ENCODE data around the gene NLGN2.

The NLGN2 gene

DNA sequence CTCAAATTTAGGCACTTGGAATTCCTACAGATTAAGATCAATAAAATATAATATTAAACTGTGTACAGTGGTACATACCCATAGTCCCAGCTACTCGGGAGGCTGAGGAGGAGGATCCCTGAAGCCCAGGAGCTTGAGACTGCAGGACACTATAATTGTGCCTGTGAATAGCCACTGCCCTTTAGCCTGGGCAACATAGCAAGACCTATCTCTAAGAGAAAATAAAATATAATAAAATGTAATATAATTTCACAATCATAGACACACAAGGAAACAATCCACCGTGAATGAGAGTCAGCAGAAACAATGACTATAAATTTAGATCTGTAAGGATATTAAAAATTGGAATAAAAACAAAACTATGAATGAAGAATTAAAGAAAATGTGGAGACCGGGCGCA lies 36.8 kb upstream of the NLGN2 start:
- Histone ChIP-seq H3K4me1 (ENCODE audit: insufficient read depth, low read length, severe bottlenecking) (no peaks in the 10 kb centered on the region), H3K27me3 (ENCODE audit: insufficient read depth, low read length) (no peaks in the 10 kb centered on the region), H3K9me2 (ENCODE audit: low read depth, low read length) (no peaks in the 10 kb centered on the region), H3K4me3 (ENCODE audit: low read depth, low read length, poor library complexity, severe bottlenecking) (no peak overlapping the region), H3F3A (ENCODE audit: insufficient read depth, low read length) (no peaks in the 10 kb centered on the region), H4K20me1 (ENCODE audit: insufficient read depth, low read length) (no peaks in the 10 kb centered on the region), H2AFZ (ENCODE audit: low read length) (no peak overlapping the region), H3K9ac (ENCODE audit: low read length) (no peak overlapping the region), H3K9me3 (ENCODE audit: low read length) (no peaks in the 10 kb centered on the region), H3K36me3 (ENCODE audit: insufficient read depth, low read length) (no peaks in the 10 kb centered on the region), H3K79me2 (ENCODE audit: insufficient read depth, low read length) (no peaks in the 10 kb centered on the region), H3K27ac (ENCODE audit: low read depth, low read length, poor library complexity, severe bottlenecking) (no peak overlapping the region), H3K4me2 (ENCODE audit: low read length) (no peak overlapping the region)
- no peak for TF ChIP-seq EZH2 (IDR thresholded peaks at IDR 0.05; ENCODE audit: borderline replicate concordance, low read length)
- TF ChIP-seq, protein P1, sequence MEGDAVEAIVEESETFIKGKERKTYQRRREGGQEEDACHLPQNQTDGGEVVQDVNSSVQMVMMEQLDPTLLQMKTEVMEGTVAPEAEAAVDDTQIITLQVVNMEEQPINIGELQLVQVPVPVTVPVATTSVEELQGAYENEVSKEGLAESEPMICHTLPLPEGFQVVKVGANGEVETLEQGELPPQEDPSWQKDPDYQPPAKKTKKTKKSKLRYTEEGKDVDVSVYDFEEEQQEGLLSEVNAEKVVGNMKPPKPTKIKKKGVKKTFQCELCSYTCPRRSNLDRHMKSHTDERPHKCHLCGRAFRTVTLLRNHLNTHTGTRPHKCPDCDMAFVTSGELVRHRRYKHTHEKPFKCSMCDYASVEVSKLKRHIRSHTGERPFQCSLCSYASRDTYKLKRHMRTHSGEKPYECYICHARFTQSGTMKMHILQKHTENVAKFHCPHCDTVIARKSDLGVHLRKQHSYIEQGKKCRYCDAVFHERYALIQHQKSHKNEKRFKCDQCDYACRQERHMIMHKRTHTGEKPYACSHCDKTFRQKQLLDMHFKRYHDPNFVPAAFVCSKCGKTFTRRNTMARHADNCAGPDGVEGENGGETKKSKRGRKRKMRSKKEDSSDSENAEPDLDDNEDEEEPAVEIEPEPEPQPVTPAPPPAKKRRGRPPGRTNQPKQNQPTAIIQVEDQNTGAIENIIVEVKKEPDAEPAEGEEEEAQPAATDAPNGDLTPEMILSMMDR (IDR thresholded peaks at IDR 0.05; ENCODE audit: low read length) = no peak

DNA sequence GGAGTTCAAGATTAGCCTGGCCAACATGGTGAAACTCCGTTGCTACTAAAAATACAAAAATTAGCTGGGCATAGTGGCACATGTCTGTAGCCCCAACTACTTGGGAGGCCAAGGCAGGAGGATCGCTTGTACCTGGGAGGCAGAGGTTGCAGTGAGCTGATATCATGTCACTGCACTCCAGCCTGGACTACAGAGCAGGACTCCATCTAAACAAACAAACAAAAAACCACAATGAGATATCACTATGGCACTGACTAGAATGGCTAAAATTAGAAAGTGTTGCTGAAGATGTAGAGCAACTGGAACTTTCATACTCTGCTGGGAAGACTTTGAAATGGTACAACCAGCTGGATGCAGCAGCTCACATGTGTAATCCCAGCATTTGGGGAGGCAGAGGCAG lies 33.3 kb upstream of the NLGN2 start:
- no peak overlapping the region for H2AFZ ChIP-seq (ENCODE audit: low read length)
- H3K4me2 ChIP-seq (ENCODE audit: low read length) = no peak overlapping the region
- H3K36me3 ChIP-seq (ENCODE audit: insufficient read depth, low read length) = no peaks in the 10 kb centered on the region
- no peaks in the 10 kb centered on the region for H3K9me2 ChIP-seq (ENCODE audit: low read depth, low read length)
- no peaks in the 10 kb centered on the region for H4K20me1 ChIP-seq (ENCODE audit: insufficient read depth, low read length)
- no peak overlapping the region for H3K9ac ChIP-seq (ENCODE audit: low read length)
- no peak overlapping the region for H3K4me3 ChIP-seq (ENCODE audit: low read depth, low read length, poor library complexity, severe bottlenecking)
- no peak overlapping the region for H3K27ac ChIP-seq (ENCODE audit: low read depth, low read length, poor library complexity, severe bottlenecking)
- peaks cover 3% of the 10 kb centered on the region for H3K9me3 ChIP-seq (ENCODE audit: low read length)
- H3K27me3 ChIP-seq (ENCODE audit: insufficient read depth, low read length) = no peaks in the 10 kb centered on the region; the same call in 1 of the 2 replicates
- H3K4me1 ChIP-seq (ENCODE audit: insufficient read depth, low read length, severe bottlenecking) = no peaks in the 10 kb centered on the region
- no peaks in the 10 kb centered on the region for H3K79me2 ChIP-seq (ENCODE audit: insufficient read depth, low read length)
- TF ChIP-seq EZH2 (IDR thresholded peaks at IDR 0.05; ENCODE audit: borderline replicate concordance, low read length) = no peak
- TF ChIP-seq, protein P1 (IDR thresholded peaks at IDR 0.05; ENCODE audit: low read length) = no peak
- no peaks in the 10 kb centered on the region for H3F3A ChIP-seq (ENCODE audit: insufficient read depth, low read length)

DNA sequence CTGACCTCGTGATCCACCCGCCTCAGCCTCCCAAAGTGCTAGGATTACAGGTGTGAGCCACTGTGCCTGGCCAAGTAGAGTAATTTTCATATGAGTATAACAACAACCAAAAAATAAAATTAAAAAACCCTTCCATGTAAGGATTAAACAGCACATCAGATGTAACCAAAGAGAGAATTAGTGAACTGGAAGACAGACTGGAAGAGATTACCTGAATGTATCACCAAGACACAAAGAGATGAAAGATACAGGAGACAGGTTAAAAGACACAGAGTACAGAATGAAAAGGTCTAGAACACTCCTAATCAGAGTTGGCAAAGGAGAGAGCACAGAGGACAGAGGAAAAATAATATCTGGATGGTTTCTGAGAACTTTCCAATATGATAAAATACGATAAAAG lies 28.5 kb upstream of the NLGN2 start:
- H3K9me2 ChIP-seq (ENCODE audit: low read depth, low read length) = no peaks in the 10 kb centered on the region
- H3K36me3 ChIP-seq (ENCODE audit: insufficient read depth, low read length) = no peaks in the 10 kb centered on the region
- H2AFZ ChIP-seq (ENCODE audit: low read length) = no peak overlapping the region
- H3K79me2 ChIP-seq (ENCODE audit: insufficient read depth, low read length) = no peaks in the 10 kb centered on the region
- H3K27me3 ChIP-seq (ENCODE audit: insufficient read depth, low read length) = peaks cover 8% of the 10 kb centered on the region; the same call in 1 of the 2 replicates
- peaks cover 8% of the 10 kb centered on the region for H3K4me1 ChIP-seq (ENCODE audit: insufficient read depth, low read length, severe bottlenecking)
- no peak overlapping the region for H3K9ac ChIP-seq (ENCODE audit: low read length)
- no peak for TF ChIP-seq EZH2 (IDR thresholded peaks at IDR 0.05; ENCODE audit: borderline replicate concordance, low read length)
- TF ChIP-seq, protein P1 (IDR thresholded peaks at IDR 0.05; ENCODE audit: low read length) = no peak
- no peak overlapping the region for H3K4me2 ChIP-seq (ENCODE audit: low read length)
- H3K9me3 ChIP-seq (ENCODE audit: low read length) = peaks cover 9% of the 10 kb centered on the region
- no peak overlapping the region for H3K4me3 ChIP-seq (ENCODE audit: low read depth, low read length, poor library complexity, severe bottlenecking)
- H3F3A ChIP-seq (ENCODE audit: insufficient read depth, low read length) = no peaks in the 10 kb centered on the region
- H4K20me1 ChIP-seq (ENCODE audit: insufficient read depth, low read length) = no peaks in the 10 kb centered on the region
- no peak overlapping the region for H3K27ac ChIP-seq (ENCODE audit: low read depth, low read length, poor library complexity, severe bottlenecking)

All from OCI-LY1 (cell line).